HG02885 (cell line): ENCODE results near the gene APBB2.

Source experiments
- ATAC-seq: cut with Tn5 transposase; IDR thresholded peaks from one replicate; pipeline ENCODE4 v1.9.1; 2021; ENCODE audit warnings: mild to moderate bottlenecking; ENCODE audit not compliant: unreplicated experiment, poor library complexity

Gene APBB2

DNA sequence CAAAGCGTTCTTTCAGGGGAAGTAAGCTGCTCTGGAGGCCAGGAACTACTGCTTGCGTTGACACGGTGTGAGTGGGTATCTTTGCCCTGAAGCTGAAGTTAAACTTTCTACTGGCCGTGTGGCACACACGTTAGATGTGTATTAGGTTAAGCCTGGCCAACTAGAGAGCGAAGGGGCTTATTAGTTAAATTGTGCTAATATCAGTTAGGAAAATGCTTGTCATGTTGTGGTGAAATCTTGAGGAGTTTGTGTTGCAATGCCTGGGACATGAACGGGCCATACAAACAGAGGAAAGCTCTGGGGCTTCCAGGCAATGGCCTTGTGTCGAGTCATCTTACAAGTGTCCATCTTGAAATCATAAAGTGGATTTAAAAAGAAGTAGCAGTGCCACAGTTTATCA lies 402.0 kb downstream of the APBB2 start:
- ATAC-seq: no peak

DNA sequence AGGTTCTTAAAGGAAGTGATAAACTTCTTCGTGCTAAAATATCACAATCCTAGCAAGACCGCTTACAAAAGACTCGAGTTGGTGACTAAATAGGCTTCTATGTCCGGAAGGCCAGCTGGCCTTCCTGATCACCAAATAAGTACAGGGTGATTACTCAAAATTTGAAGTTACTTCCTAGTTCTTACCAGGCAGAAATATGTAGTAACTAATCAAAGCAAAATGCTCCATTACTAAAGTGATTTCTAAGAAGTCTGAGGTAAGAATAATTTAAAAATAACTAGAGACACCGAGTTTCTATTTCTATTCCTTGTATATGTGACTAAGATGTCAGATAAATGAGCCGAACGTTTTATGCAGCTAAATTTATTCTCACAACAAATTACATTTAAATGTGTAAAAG lies 402.4 kb downstream of the APBB2 start:
- no peak for ATAC-seq

DNA sequence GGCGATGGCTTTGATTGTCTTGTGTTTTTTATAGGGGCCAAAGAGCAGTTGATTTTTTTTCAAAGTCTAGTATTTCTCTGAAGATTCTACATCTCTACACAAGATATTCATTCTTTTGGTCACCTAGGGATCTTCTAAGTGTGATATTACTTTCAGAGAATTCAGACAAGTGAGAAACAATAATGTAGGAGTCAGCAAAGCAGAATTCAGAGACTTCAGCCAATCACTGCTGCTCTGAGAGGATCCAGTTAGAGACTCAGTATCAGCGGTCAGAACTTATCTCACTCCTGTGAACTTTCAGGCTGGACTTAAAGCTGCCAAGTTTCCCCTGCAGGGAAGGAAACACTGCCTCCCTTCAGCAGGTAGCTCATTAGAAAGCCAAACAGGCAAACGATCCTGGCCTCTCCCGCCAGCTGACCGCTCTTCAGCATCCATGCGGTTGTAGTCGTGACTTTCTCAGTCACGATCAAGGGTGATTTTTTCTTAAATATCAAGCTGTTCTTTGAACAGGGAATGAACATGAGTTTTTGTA lies 405.4 kb downstream of the APBB2 start:
- no peak for ATAC-seq

DNA sequence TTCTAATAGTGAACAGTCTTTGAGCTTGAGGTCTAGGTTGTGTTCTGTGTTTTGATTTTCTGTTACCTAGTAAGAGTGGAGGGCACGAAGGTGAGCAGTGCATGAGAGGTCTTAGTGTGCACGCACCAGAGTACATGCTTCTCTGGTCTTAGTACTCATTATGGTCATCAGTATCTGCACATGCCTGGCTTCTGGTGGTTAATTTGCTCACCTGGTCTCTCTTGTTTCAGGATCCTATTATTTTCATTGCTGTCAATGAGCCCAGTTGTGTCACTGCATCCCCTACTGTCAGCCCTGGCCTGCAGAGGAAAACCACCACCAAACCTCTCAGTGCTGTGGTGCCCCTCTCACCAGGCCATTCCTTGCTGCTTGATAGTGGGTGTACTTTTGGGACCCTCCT lies 409.7 kb downstream of the APBB2 start:
- no peak for ATAC-seq

DNA sequence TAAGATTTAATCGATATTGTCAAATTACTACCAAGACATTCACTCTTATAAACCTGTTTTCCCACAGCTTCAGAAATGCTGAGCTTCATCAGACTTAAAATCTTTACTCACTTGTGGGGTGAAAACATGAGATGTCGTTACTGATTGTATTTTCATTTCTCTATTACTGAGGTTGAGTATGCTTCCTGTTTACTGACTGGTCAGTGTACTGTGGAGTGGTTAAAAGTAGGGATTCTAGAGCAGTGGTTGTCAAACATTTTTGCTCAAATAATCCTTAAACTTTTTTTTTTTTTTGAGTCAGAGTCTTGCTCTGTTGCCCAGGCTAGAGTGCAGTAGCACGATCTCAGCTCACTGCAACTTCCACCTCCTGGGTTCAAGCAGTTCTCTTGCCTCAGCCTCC lies 414.3 kb downstream of the APBB2 start:
- ATAC-seq: peak; percentile 95

DNA sequence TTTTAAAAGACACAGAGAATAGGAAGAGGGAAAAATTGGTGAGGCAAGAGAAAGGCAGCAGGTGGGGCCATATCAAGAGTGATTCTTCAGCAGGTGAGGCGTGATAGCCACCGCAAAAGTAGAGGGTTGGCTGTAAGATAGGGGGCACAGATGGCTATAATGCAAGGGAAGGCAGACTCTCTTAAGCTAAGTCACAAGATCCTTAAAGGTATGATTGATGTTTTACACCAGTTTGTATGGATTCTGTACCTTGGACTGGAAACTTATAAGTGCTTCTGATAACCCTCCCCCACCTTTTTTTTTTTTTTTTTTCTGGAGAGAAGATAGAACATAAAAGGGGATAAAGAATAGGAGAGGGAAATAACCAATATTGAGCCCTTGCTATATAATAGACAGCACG lies 424.6 kb downstream of the APBB2 start:
- ATAC-seq: no peak

DNA sequence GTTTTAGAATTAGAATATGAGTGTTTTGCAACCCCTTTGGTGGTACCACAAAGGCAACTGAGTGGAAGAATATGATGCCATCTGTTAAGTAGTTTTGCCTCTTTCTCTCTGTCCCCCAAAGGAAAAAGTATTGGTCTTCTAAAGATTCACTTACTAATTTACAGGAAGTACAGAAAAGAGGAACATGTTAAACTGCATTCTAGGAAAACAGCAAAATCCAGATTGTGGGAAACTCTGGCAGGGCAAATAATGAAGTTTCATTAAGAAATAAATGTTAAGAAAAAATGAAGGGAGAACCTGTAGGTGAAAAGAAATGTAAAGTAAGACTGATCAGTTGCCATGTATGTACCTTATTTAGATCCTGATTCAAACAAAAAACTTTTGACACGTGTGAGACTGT lies 425.3 kb downstream of the APBB2 start:
- ATAC-seq: no peak

DNA sequence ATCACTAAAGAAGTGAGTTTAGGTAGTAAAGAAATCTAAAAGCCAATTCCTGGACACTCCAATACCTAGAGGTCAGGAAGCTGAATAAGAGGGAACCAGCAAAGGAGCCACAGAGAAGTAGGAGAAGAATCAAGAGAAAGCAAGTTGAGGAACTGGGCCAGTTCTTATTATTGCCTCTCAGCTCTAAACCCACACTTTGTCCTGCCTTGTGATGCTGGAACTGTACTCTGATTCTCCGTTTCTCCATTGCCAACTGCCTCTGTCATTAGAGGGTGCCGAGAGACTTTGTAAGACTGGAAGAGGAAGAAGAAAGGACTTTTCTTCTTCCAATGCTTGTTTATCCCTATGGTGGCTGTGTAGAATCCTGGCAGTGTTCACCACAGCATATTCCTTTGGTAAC lies 426.0 kb downstream of the APBB2 start:
- no peak for ATAC-seq

DNA sequence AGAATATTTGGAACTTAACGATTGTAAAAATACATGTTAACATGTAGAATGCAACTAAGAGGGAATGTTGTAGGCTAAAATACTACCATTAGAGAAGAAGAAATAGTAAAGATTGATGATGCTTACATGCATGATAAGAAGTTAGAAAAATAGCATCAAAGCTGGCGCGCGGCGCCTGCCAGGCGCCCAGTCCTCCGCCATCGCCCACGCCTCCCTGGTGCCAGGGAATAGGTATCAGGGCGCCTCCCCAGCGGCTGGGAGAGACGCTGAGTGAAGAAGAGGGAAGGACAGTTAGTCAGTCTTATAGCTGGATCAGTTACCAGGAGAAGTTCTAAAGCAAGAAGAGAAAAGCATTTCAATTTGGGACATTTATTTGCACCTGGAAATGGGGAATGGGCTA lies 428.6 kb downstream of the APBB2 start:
- no peak for ATAC-seq

DNA sequence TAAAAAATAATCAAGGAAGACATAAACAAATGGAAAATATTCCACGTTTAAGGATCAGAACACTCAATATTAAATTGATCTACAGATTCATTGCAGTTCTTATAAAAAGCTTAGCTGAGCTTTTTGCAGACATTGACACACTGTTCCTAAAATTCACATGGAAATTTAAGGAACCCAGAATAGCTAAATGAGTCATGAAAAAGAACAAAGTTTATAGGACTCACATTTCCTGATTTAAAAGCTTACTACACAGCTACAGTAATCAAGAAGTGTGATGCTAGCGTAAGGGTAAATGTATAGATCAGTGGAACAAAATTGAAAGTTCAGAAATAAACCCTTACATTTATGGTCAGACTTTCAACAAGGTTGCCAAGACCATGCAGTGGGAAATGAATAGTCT lies 431.5 kb downstream of the APBB2 start:
- no peak for ATAC-seq

DNA sequence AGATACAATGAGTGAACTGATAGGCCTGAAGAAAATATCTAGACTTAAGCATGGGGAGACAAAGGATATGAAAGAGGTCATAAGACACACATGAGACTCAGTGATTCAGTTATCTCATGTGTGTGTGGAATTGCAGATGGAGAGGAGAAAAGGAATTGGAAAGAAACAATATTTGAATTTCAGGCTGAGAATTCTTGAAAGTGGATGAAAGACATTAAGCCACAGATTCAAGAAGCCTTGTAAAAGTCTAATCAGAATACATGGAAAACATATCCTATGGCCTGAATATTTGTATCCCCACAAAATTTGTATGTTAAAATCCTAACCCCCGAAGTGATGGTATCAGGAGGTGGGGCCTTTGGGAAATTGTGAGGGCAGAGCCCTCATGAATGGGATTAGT lies 436.3 kb downstream of the APBB2 start:
- ATAC-seq: no peak

DNA sequence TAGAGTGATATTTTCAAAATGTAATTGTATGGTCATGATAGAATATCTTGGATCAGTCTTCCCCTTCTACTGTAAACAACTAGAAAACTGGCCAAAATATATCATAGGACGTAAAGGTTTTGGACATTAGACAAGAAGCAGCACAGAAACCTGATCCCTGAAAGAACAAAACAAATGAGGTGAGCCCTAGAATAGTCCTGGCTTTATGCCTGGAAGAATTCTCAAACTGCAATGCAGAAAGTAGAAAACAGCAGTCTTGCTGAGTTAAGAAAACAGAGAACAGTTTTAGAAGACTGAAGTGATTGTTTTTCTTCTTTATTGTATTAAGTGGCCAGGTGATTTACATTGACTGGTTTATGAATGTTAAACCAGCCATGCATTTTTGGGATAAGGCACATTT lies 445.1 kb downstream of the APBB2 start:
- no peak for ATAC-seq

DNA sequence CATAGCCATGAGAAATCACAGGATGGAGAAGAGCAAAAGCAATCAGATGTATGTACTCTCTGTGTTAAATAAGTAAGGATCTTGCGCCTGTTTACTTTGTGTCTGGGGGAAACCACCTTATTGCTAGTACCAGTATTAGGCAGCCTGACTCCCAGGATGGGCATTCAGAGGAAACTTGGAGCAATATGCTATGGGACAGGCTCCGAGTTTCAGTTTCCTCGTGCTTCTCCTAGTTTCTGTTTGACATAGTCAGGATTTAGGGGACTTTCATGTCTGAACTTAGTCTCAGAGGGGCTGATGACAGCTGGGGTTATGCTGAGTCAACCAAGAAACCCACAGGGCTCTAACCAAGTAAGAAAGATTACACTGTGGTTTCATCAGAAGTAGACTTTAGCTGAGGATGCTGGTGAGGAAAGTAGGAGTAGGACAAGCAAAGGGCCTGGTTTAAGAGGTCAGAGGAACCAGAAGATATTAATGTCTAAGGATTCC lies 451.1 kb downstream of the APBB2 start:
- peak; percentile 100 for ATAC-seq
